Measurements from ENCODE around the gene OGT.

GRCh38 chrX:71533851-71534561 lies 1.1 kb downstream of the OGT start:
- TF ChIP-seq CTCF (IDR thresholded peaks at IDR 0.05 in 2 of 3, conservative IDR thresholded peaks at IDR 0.05 in 1 of 3; ENCODE audit: borderline replicate concordance in 1 of 3, insufficient read depth in 1 of 3, low read depth in 2 of 3, low read length in 2 of 3) (no peak), MAX (IDR thresholded peaks at IDR 0.05) (no peak), POLR2A (IDR thresholded peaks at IDR 0.05; ENCODE audit: borderline replicate concordance, extremely low read depth, insufficient read depth, insufficient read length) (no peak), SIN3A (IDR thresholded peaks at IDR 0.05; ENCODE audit: low read depth) (no peak), ZFX (IDR thresholded peaks at IDR 0.05) (no peak), POLR2AphosphoS5 (IDR thresholded peaks at IDR 0.05; ENCODE audit: low read depth, low read length) (no peak; the same call in 1 of the 2 replicates), YY1 (IDR thresholded peaks at IDR 0.05; ENCODE audit: extremely low read depth, insufficient replicate concordance, low read depth, low read length) (no peak), EZH2phosphoT487 (IDR thresholded peaks at IDR 0.05; ENCODE audit: borderline replicate concordance) (no peak)

Measured in HCT116 (cell line).